Measurements from ENCODE around the gene FGGY.

Gene FGGY

DNA sequence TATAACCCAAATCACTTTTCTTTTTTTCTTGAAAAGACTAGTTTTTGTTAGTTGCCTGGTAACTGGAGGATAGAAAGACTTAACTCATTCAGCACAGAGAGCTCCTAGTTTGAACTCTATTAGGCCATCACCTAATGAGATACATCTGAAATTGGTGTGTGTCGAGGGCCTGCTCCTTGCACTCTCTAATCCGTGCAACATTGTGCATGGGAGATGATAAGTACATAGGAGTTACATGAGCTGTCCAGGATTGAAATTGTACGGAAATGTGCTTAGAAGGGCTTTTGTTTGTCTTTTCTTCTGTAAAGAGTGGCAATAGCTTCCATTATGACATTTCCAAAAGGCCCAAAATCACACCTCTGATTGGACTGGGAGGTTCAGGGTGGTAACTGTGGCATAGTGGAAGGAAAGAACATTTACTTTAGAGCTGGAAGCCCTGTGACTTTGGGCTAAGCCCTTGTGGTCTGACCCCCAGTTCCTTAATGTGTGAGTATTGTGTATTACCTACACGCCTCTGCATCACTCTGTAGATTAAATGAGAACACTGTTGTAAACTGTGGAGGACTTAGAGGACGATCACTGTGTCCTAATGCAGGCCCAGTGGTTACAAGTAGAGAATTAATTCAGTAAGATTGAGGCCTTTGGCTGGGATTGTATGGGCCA, 71.2 kb downstream of the FGGY start:
- H3K36me3 ChIP-seq (ENCODE audit: low read depth): no peaks in the 10 kb centered on the region
- no peaks in the 10 kb centered on the region for H3K27me3 ChIP-seq (ENCODE audit: insufficient read depth, poor library complexity, severe bottlenecking)
- peaks cover 31% of the 10 kb centered on the region for H3K4me1 ChIP-seq (ENCODE audit: insufficient read depth, poor library complexity, severe bottlenecking)
- DNase-seq (ENCODE audit: low spot score): no peak
- no peaks in the 10 kb centered on the region for H3K9me3 ChIP-seq (ENCODE audit: severe bottlenecking)
- no peak for TF ChIP-seq CTCF (IDR thresholded peaks at IDR 0.05; ENCODE audit: poor library complexity, severe bottlenecking)
- H3K4me3 ChIP-seq (ENCODE audit: severe bottlenecking): no peak overlapping the region
- ATAC-seq (ENCODE audit: low read depth): no peak; the same call in 2 of the 3 replicates
- peak overlapping the region; percentile 73 for H3K27ac ChIP-seq (ENCODE audit: poor library complexity, severe bottlenecking)

DNA sequence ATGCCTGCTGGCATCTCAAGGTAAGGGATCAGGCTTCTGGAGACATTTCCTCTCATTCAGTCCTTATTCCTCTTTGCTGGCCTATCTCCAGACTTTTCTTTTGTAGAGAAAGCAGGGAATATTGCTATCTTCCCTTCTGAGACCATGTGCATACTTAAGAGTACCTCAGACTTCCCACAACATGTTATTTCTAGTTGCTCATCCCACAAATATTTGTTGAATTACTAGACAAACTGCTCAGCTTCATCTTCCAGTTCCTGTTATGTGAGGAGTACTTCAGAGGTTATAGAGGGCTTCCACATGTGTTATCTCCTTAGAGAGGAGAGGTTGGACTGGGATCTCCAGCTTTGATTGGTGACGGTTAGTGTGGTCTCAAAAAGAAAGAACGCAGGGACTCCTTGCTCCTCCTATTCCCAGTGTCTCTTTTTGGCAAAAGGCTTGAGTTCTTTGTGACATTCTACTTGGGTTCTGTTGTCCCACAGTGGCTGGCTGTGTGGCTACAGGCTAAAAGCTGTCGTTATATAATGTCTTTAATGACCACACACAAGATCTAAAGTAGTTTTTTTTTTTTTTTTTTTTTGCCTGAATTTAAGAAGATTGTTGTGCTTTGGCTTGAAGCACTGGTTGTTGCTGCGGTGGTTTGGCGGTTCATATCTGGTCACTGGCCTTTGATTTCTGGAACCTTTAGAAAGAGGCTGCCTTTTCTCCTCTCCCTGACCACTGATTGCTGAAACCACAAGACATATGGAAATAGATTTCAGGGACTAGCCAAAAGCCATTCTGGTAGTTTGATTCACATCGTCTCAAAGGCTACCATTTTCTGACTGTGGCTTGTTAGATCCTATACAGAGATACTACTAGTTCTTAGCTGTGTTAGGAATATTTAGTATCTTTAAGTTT, 78.7 kb downstream of the FGGY start:
- ATAC-seq (ENCODE audit: low read depth) (peak; percentile 99), DNase-seq (ENCODE audit: low spot score) (no peak)
- no peak overlapping the region for H3K4me3 ChIP-seq (ENCODE audit: severe bottlenecking)
- no peaks in the 10 kb centered on the region for H3K9me3 ChIP-seq (ENCODE audit: severe bottlenecking)
- no peaks in the 10 kb centered on the region for H3K27me3 ChIP-seq (ENCODE audit: insufficient read depth, poor library complexity, severe bottlenecking)
- no peaks in the 10 kb centered on the region for H3K36me3 ChIP-seq (ENCODE audit: low read depth)
- peaks cover 6% of the 10 kb centered on the region for H3K4me1 ChIP-seq (ENCODE audit: insufficient read depth, poor library complexity, severe bottlenecking)
- peak overlapping the region; percentile 85 for H3K27ac ChIP-seq (ENCODE audit: poor library complexity, severe bottlenecking)
- no peak for TF ChIP-seq CTCF (IDR thresholded peaks at IDR 0.05; ENCODE audit: poor library complexity, severe bottlenecking)

GRCh38 chr1:59377350-59377904, 80.5 kb downstream of the FGGY start:
- DNase-seq (ENCODE audit: low spot score) (no peak), ATAC-seq (ENCODE audit: low read depth) (no peak)
- no peak for TF ChIP-seq CTCF (IDR thresholded peaks at IDR 0.05; ENCODE audit: poor library complexity, severe bottlenecking)
- Histone ChIP-seq H3K27me3 (ENCODE audit: insufficient read depth, poor library complexity, severe bottlenecking) (no peaks in the 10 kb centered on the region), H3K4me3 (ENCODE audit: severe bottlenecking) (no peak overlapping the region), H3K9me3 (ENCODE audit: severe bottlenecking) (no peaks in the 10 kb centered on the region), H3K4me1 (ENCODE audit: insufficient read depth, poor library complexity, severe bottlenecking) (peaks cover 6% of the 10 kb centered on the region), H3K27ac (ENCODE audit: poor library complexity, severe bottlenecking) (no peak overlapping the region), H3K36me3 (ENCODE audit: low read depth) (no peaks in the 10 kb centered on the region)

GRCh38 chr1:59378621-59379370, 81.9 kb downstream of the FGGY start:
- Histone ChIP-seq H3K27me3 (ENCODE audit: insufficient read depth, poor library complexity, severe bottlenecking) (no peaks in the 10 kb centered on the region), H3K9me3 (ENCODE audit: severe bottlenecking) (no peaks in the 10 kb centered on the region), H3K4me3 (ENCODE audit: severe bottlenecking) (no peak overlapping the region), H3K4me1 (ENCODE audit: insufficient read depth, poor library complexity, severe bottlenecking) (peaks cover 6% of the 10 kb centered on the region), H3K27ac (ENCODE audit: poor library complexity, severe bottlenecking) (no peak overlapping the region), H3K36me3 (ENCODE audit: low read depth) (no peaks in the 10 kb centered on the region)
- ATAC-seq (ENCODE audit: low read depth) (no peak), DNase-seq (ENCODE audit: low spot score) (no peak)
- TF ChIP-seq CTCF (IDR thresholded peaks at IDR 0.05; ENCODE audit: poor library complexity, severe bottlenecking): no peak
